HG03571 (cell line): ENCODE measurements around the gene LRPAP1.
"Not testable (repeated sequence)": the region's sequence is repeated elsewhere in the genome, so short reads cannot be mapped to it uniquely, and the experiment has no call there.

Experiments
- ATAC-seq: cut with Tn5 transposase; IDR thresholded peaks from one replicate; pipeline ENCODE4 v1.9.1; 2021; ENCODE audit not compliant: unreplicated experiment

Gene LRPAP1

GRCh38 chr4:3562127-3562526 lies 29.9 kb upstream of the LRPAP1 start:
- not testable (repeated sequence) for ATAC-seq

- not testable (repeated sequence) for ATAC-seq
Observed at GRCh38 chr4:3560465-3560864, 28.2 kb upstream of the LRPAP1 start.

- ATAC-seq: not testable (repeated sequence)
Observed at GRCh38 chr4:3559381-3560290, 27.4 kb upstream of the LRPAP1 start.

- not testable (repeated sequence) for ATAC-seq
Observed at GRCh38 chr4:3558514-3558836, 26.3 kb upstream of the LRPAP1 start.

GRCh38 chr4:3557676-3558513 lies 25.7 kb upstream of the LRPAP1 start:
- not testable (repeated sequence) for ATAC-seq

- not testable (repeated sequence) for ATAC-seq
Observed at GRCh38 chr4:3557088-3557492, 24.9 kb upstream of the LRPAP1 start.

GRCh38 chr4:3556244-3556867 lies 24.1 kb upstream of the LRPAP1 start:
- ATAC-seq: not testable (repeated sequence)

GRCh38 chr4:3555459-3556070 lies 23.3 kb upstream of the LRPAP1 start:
- not testable (repeated sequence) for ATAC-seq

- not testable (repeated sequence) for ATAC-seq
Observed at GRCh38 chr4:3551366-3551765, 19.1 kb upstream of the LRPAP1 start.

GRCh38 chr4:3550792-3551325 lies 18.6 kb upstream of the LRPAP1 start:
- ATAC-seq: not testable (repeated sequence)

GRCh38 chr4:3550041-3550440 lies 17.8 kb upstream of the LRPAP1 start:
- ATAC-seq: not testable (repeated sequence)

- not testable (repeated sequence) for ATAC-seq
Observed at GRCh38 chr4:3549694-3550001, 17.4 kb upstream of the LRPAP1 start.

- not testable (repeated sequence) for ATAC-seq
Observed at GRCh38 chr4:3548991-3549693, 16.9 kb upstream of the LRPAP1 start.

- ATAC-seq: not testable (repeated sequence)
Observed at GRCh38 chr4:3546721-3547120, 14.5 kb upstream of the LRPAP1 start.

GRCh38 chr4:3545351-3545750 lies 13.1 kb upstream of the LRPAP1 start:
- not testable (repeated sequence) for ATAC-seq

- ATAC-seq: not testable (repeated sequence)
Observed at GRCh38 chr4:3544259-3545025, 12.2 kb upstream of the LRPAP1 start.

- not testable (repeated sequence) for ATAC-seq
Observed at GRCh38 chr4:3543415-3543814, 11.2 kb upstream of the LRPAP1 start.

GRCh38 chr4:3538906-3539305 lies 6.7 kb upstream of the LRPAP1 start:
- ATAC-seq: not testable (repeated sequence)

GRCh38 chr4:3535812-3536211 lies 3.6 kb upstream of the LRPAP1 start:
- ATAC-seq: not testable (repeated sequence)
